DOHH2 (cell line): ENCODE results near the gene ALDH1B1.

Experiments
- CTCF ChIP-seq: fragments of 200-600 bp; sonication (generic); IDR thresholded peaks from one replicate; pipeline ENCODE4 v1.5.1; 2014; ENCODE audit warnings: antibody characterized with exemption, mild to moderate bottlenecking, low read depth, low read length; ENCODE audit not compliant: poor library complexity, severe bottlenecking
- EZH2phosphoT487 ChIP-seq: fragments of 200-600 bp; sonication (generic); IDR thresholded peaks from 2 replicates; pipeline ENCODE4 v1.6.1; 2017; ENCODE audit warnings: borderline replicate concordance, mild to moderate bottlenecking, antibody characterized with exemption, low read length, moderate library complexity, mixed read lengths

- no peak for TF ChIP-seq CTCF
- no peak for TF ChIP-seq EZH2phosphoT487
Measured at GRCh38 chr9:38359297-38359653, 33.2 kb upstream of the ALDH1B1 start.
